Transverse colon (tissue), 4 donors: ENCODE measurements around the gene NUDT9.

ENCODE experiments used
- CTCF ChIP-seq, 5 experiments: fragments of 200-600 bp in 3 of 5; fragments of 450-650 bp in 2 of 5; sonication (generic) in 3 of 5; IDR thresholded peaks; 1 replicate in 2 of 5; 2 replicates in 3 of 5; pipeline ENCODE4 v1.5.1; 2016 to 2017; ENCODE audit warnings: antibody characterized with exemption in 5 of 5, inconsistent platforms in 3 of 5, mild to moderate bottlenecking in 2 of 5, moderate library complexity in 1 of 5
- EP300 ChIP-seq: sonication (generic); formaldehyde crosslinking; IDR thresholded peaks from one replicate; pipeline ENCODE4 v1.6.1; 2017; ENCODE audit warnings: antibody characterized with exemption, low read depth
- POLR2A ChIP-seq: fragments of 450-650 bp; IDR thresholded peaks from one replicate; pipeline ENCODE4 v1.6.1; 2016; ENCODE audit warnings: antibody characterized with exemption, mild to moderate bottlenecking, moderate library complexity
- POLR2AphosphoS5 ChIP-seq, 3 donors: sonication (generic); formaldehyde crosslinking; IDR thresholded peaks; one replicate each; pipeline ENCODE4 v1.6.1; 2016; ENCODE audit warnings: antibody characterized with exemption in 3 of 3

GRCh38 chr4:87505862-87506261 lies 83.5 kb downstream of the NUDT9 start:
- TF ChIP-seq CTCF (IDR thresholded peaks at IDR 0.05) (no peak), POLR2A (no peak), POLR2AphosphoS5 (IDR thresholded peaks at IDR 0.05) (no peak), EP300 (no peak)
